ENCODE data around the gene HOXB5.

The HOXB5 gene

GRCh38 chr17:48633266-48633677, 39.7 kb upstream of the HOXB5 start:
- no peak for TF ChIP-seq CTCF (IDR thresholded peaks at IDR 0.05; ENCODE audit: unreplicated experiment in 3 of 3)
- Mint-ChIP-seq H3K4me1 (peaks cover 15% of the 10 kb centered on the region), H3K27ac (no peak overlapping the region), H3K36me3 (ENCODE audit: low read depth) (no peaks in the 10 kb centered on the region), H3K27me3 (ENCODE audit: low read depth) (peaks cover 100% of the 10 kb centered on the region), H3K9me3 (peaks cover 3% of the 10 kb centered on the region), H3K4me3 (peak overlapping the region; percentile 69 to 78 (median 72))

GRCh38 chr17:48632579-48633265, 39.1 kb upstream of the HOXB5 start:
- H3K27me3 Mint-ChIP-seq (ENCODE audit: low read depth), result peaks cover 100% of the 10 kb centered on the region
- peaks cover 20% of the 10 kb centered on the region for H3K4me1 Mint-ChIP-seq
- H3K36me3 Mint-ChIP-seq (ENCODE audit: low read depth), result no peaks in the 10 kb centered on the region
- peak overlapping the region in 2 of 3 experiments; percentile 15 to 19 for H3K27ac Mint-ChIP-seq
- TF ChIP-seq CTCF (IDR thresholded peaks at IDR 0.05; ENCODE audit: unreplicated experiment in 3 of 3), result no peak
- peak overlapping the region; percentile 69 to 78 (median 72) for H3K4me3 Mint-ChIP-seq
- peaks cover 3% of the 10 kb centered on the region for H3K9me3 Mint-ChIP-seq

GRCh38 chr17:48631693-48632578, 38.4 kb upstream of the HOXB5 start:
- no peak overlapping the region for H3K27ac Mint-ChIP-seq
- peaks cover 23% of the 10 kb centered on the region for H3K4me1 Mint-ChIP-seq
- peaks cover 3% of the 10 kb centered on the region for H3K9me3 Mint-ChIP-seq
- no peaks in the 10 kb centered on the region for H3K36me3 Mint-ChIP-seq (ENCODE audit: low read depth)
- peak overlapping the region; percentile 46 to 78 (median 72) for H3K4me3 Mint-ChIP-seq
- peaks cover 100% of the 10 kb centered on the region for H3K27me3 Mint-ChIP-seq (ENCODE audit: low read depth)
- no peak for TF ChIP-seq CTCF (IDR thresholded peaks at IDR 0.05; ENCODE audit: unreplicated experiment in 3 of 3)

- H3K36me3 Mint-ChIP-seq (ENCODE audit: low read depth), result no peaks in the 10 kb centered on the region
- H3K4me1 Mint-ChIP-seq, result peaks cover 23% of the 10 kb centered on the region
- no peak overlapping the region for H3K27ac Mint-ChIP-seq
- H3K4me3 Mint-ChIP-seq, result peak overlapping the region; percentile 43 to 72 (median 60)
- no peak for TF ChIP-seq CTCF (IDR thresholded peaks at IDR 0.05; ENCODE audit: unreplicated experiment in 3 of 3)
- peaks cover 3% of the 10 kb centered on the region for H3K9me3 Mint-ChIP-seq
- peaks cover 100% of the 10 kb centered on the region for H3K27me3 Mint-ChIP-seq (ENCODE audit: low read depth)
Observed at GRCh38 chr17:48630925-48631692, 37.5 kb upstream of the HOXB5 start.

- H3K4me1 Mint-ChIP-seq, result peaks cover 28% of the 10 kb centered on the region
- H3K4me3 Mint-ChIP-seq, result peak overlapping the region in 2 of 3 experiments; percentile 33 to 68
- no peaks in the 10 kb centered on the region for H3K36me3 Mint-ChIP-seq (ENCODE audit: low read depth)
- peaks cover 3% of the 10 kb centered on the region for H3K9me3 Mint-ChIP-seq
- no peak overlapping the region for H3K27ac Mint-ChIP-seq
- TF ChIP-seq CTCF (IDR thresholded peaks at IDR 0.05; ENCODE audit: unreplicated experiment in 3 of 3), result no peak
- H3K27me3 Mint-ChIP-seq (ENCODE audit: low read depth), result peaks cover 100% of the 10 kb centered on the region
Observed at GRCh38 chr17:48630009-48630924, 36.7 kb upstream of the HOXB5 start.

Data from nephron (organoid).